GM13976 (cell line): ENCODE measurements around the gene PDCD1LG2.

Experiments used
- DNase-seq: peaks from one replicate; pipeline ENCODE4 v3.0.0; 2012; ENCODE audit warnings: low spot score
- CTCF ChIP-seq: IDR thresholded peaks from 2 replicates; pipeline ENCODE4 v1.5.1; 2012; ENCODE audit warnings: borderline replicate concordance, mild to moderate bottlenecking; ENCODE audit not compliant: insufficient read depth; ENCODE audit errors: extremely low read depth, missing control alignments, control extremely low read depth
- in situ Hi-C: fragments of 300-500 bp; cut with MboI; formaldehyde crosslinking; loops from one replicate; pipeline ENCODE4 v1.12.0; 2022; ENCODE audit warnings: low sequenced_read_pairs, mixed read lengths, inconsistent platforms; ENCODE audit not compliant: unreplicated experiment

PDCD1LG2 gene

DNA sequence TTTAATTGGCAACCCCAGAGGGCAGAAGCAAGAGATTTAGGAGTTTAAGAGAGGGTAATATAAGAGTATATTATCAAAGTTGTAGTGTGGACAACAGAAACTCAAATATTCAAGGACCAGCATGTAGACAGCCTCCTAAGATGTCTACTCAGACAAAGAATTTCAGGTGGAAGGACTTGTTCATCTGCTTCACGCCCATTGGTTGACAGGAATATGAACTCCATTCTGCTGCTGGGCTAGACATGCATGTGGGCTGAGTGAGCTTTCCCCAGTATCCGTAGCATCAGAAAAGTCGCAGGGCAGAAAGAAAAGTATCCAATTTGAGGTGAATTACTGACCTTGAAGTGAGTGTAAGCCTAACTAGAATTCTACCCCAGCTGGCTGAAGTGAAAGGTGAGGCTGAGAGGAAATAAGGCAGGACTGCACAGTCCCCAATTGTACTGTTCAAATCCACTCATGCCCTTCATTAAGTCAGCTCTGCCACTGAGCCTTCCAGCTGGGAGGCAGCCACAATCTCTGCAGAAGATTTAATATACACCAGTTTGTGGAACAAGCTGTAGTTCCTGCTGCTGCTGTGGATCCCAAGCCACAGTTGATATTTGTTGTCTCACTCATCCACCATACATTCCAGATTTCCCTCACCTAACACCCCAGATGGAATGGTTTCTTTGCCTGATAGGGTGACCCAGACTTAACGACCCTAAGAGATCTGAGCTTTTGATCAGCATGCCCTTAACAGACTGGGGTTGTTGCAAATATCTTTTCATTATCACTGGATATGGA is 41.2 kb downstream of the PDCD1LG2 start:
- no peak for TF ChIP-seq CTCF
- DNase-seq: no peak
- in situ Hi-C loops: no loop called here

DNA sequence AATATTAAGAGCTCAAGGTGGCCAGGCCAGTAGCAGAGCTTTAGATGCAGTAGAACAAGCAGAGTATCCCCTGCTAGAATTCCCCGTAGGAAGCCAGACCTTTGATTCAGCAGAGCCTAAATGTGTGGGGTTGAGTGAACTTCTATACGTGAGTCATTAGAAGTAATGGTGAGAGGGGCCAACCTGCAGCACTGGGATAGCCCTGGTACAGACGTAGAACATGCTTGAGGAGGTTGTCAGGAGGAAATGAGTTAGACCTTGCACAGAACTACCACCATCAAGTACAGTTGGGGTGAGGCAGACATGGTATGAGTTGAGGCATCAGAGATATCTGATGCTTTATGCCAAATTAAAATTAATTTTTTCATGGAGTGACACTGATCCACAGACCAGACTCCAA is 42.0 kb downstream of the PDCD1LG2 start:
- DNase-seq: no peak
- no peak for TF ChIP-seq CTCF
- in situ Hi-C loops: no loop called here

- TF ChIP-seq CTCF: no peak
- in situ Hi-C loops: no loop called here
Measured at GRCh38 chr9:5553211-5553610, 42.9 kb downstream of the PDCD1LG2 start.

DNA sequence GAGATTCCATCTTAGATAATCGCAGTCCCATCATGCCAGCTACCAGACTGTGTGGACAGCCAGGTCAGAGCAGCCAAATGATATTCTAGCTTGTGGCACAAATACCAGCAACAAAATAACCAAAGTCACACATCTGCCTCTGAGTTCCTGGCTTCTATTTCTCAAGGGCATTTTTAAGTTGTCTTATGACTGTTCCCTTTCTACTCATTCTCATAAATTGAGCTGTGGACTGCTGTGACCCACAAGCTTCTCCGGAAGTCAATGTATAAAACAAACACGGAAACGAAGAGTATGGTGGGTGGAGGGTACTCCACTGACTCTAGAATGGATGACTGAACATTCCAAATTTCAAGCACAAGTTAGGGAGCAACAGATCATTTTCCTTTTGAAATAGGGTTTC is 43.9 kb downstream of the PDCD1LG2 start:
- peak; percentile 39 for DNase-seq
- TF ChIP-seq CTCF: no peak
- in situ Hi-C loops: no loop called here

More at GRCh38 chr9:5553211-5553610, 42.9 kb downstream of the PDCD1LG2 start:
- DNase-seq: no peak

GRCh38 chr9:5556101-5556705 is 45.9 kb downstream of the PDCD1LG2 start:
- in situ Hi-C loops: no loop called here
- no peak for TF ChIP-seq CTCF
- no peak for DNase-seq

DNA sequence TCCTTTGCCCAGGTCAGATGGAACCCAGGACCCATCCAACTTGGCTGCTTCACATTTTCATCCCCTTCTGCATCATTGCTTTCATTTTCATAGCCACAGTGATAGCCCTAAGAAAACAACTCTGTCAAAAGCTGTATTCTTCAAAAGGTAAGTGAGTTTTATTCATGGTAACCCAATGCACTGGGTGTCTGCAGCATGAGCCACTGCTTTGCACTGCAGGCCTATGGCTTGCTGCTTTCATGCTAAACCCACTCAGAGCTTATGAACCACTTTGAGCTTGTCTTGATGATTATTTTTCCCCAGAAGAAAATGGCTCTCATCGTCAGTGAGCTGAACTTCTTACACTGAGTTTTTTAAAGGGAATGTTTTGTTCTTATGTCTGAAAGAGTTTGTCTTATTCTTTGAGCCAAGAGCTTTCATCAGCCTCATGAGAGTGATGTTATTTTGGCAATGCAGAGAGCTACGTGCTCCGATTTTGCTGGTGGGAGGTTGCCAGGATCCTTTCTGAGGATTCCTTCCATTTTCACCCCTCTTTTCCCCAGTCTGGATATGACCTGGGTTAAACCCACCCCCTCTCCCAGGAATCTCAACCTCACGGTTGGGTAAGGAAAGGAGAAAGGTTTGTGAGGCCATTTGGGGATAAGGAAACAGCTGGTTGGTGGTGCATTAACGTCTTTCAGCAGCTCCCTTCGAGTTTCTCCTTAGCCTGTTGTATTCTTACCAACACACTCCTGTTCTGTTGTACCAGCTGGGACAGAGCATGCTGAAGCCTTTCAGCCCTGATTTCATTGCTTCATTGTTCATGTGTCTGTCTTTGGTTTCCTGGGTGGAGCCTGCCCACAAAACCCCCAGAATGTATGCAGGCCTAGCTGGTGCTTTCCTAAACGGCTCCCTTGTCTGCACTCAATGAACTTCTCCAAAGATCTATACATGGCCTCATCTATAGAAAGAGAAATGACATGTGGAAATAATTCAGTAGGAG is 47.6 kb downstream of the PDCD1LG2 start:
- in situ Hi-C loops: no loop called here
- no peak for DNase-seq
- no peak for TF ChIP-seq CTCF
